OCI-LY7 (cell line): ENCODE measurements around the gene CNN2. TPM values are rescaled to one million over a fixed set of nuclear protein-coding genes. Genes with fewer than 3 reads are reported as not detected.

Experiments
- BruUV-seq: library from RNA; stranded (reverse); fragments of 400-500 nt; replicated peaks from 2 replicates; lab custom pipeline; 2021; lab: Mats Ljungman, UMichigan
- CTCF ChIA-PET: fragments of 300-600 bp; sonication (Branson Sonifier 250); formaldehyde crosslinking; loops from one replicate; lab custom pipeline; 2022; ENCODE audit warnings: antibody characterized with exemption; ENCODE audit not compliant: unreplicated experiment; lab: Charles Lee
- POLR2A ChIA-PET: fragments of 300-600 bp; sonication (Branson Sonifier 250); formaldehyde crosslinking; loops from one replicate; lab custom pipeline; 2022; ENCODE audit warnings: antibody characterized with exemption; lab: Charles Lee
- DNase-seq: peaks from one replicate; pipeline ENCODE4 v3.0.0-alpha.2; 2015; ENCODE audit warnings: low spot score
- H2AFZ ChIP-seq: fragments of 200-600 bp; sonication (generic), shearing (Covaris generic); 2 replicates; pipeline ENCODE4 v1.6.1; 2014; ENCODE audit warnings: mild to moderate bottlenecking, antibody characterized with exemption, low read length, moderate library complexity
- H3K27ac ChIP-seq: fragments of 200-600 bp; sonication (generic); 2 replicates; pipeline ENCODE4 v1.5.1; 2014; ENCODE audit warnings: mixed run types, low read depth, mild to moderate bottlenecking, moderate library complexity, low read length, inconsistent platforms; ENCODE audit not compliant: poor library complexity, severe bottlenecking
- H3K36me3 ChIP-seq: fragments of 200-600 bp; sonication (generic); 2 replicates; pipeline ENCODE4 v1.6.1; 2014; ENCODE audit warnings: mild to moderate bottlenecking, antibody characterized with exemption, low read length, moderate library complexity, mixed read lengths; ENCODE audit not compliant: insufficient read depth
- H3K4me1 ChIP-seq: fragments of 200-600 bp; sonication (generic); 2 replicates; pipeline ENCODE4 v1.5.1; 2014; ENCODE audit warnings: mild to moderate bottlenecking, low read length; ENCODE audit not compliant: insufficient read depth, poor library complexity, severe bottlenecking
- H3K4me2 ChIP-seq: fragments of 200-600 bp; sonication (generic); 2 replicates; pipeline ENCODE4 v1.6.1; 2014; ENCODE audit warnings: mild to moderate bottlenecking, low read length
- H3K4me3 ChIP-seq: fragments of 200-600 bp; sonication (generic); 2 replicates; pipeline ENCODE4 v1.5.1; 2014; ENCODE audit warnings: mild to moderate bottlenecking, low read depth, low read length; ENCODE audit not compliant: poor library complexity, severe bottlenecking
- H3K79me2 ChIP-seq: fragments of 200-600 bp; sonication (generic); 2 replicates; pipeline ENCODE4 v1.6.1; 2016; ENCODE audit warnings: low read depth, mild to moderate bottlenecking, low read length, moderate library complexity, mixed read lengths; ENCODE audit not compliant: insufficient read depth
- H3K9me2 ChIP-seq: fragments of 200-600 bp; sonication (generic); 2 replicates; pipeline ENCODE4 v1.6.1; 2016; ENCODE audit warnings: mild to moderate bottlenecking, low read length, mixed read lengths; ENCODE audit not compliant: insufficient read depth
- H3K9me3 ChIP-seq: fragments of 200-600 bp; sonication (generic); 2 replicates; pipeline ENCODE4 v1.6.1; 2014; ENCODE audit warnings: mild to moderate bottlenecking, mixed run types, low read length, mixed read lengths
- H4K20me1 ChIP-seq: fragments of 200-600 bp; sonication (generic); 2 replicates; pipeline ENCODE4 v1.6.1; 2014; ENCODE audit warnings: mild to moderate bottlenecking, antibody characterized with exemption, low read length, moderate library complexity, mixed read lengths; ENCODE audit not compliant: insufficient read depth
- CTCF ChIP-seq: fragments of 200-600 bp; sonication (generic); conservative IDR thresholded peaks from 2 replicates; pipeline ENCODE4 v1.5.1; 2014; ENCODE audit warnings: mild to moderate bottlenecking, antibody characterized with exemption, low read length, moderate library complexity, mixed read lengths
- EZH2phosphoT487 ChIP-seq: fragments of 200-600 bp; sonication (generic); IDR thresholded peaks from 2 replicates; pipeline ENCODE4 v1.6.1; 2018; ENCODE audit warnings: low read depth, borderline replicate concordance, mild to moderate bottlenecking, mixed run types, antibody characterized with exemption, low read length, moderate library complexity, mixed read lengths
- intact Hi-C: fragments of 100-400 bp; cut with micrococcal nuclease; formaldehyde crosslinking; loops from one replicate; pipeline ENCODE4 v1.10.0; 2022; ENCODE audit not compliant: unreplicated experiment
- total RNA-seq, 2 experiments: library from RNA; depleted of rRNA in 1 of 2; stranded (reverse); fragments of >200 nt in 1 of 2; shearing (Covaris generic) in 1 of 2; gene quantifications; 2 replicates each; pipeline ENCODE4 v1.2.3, GENCODE V29; 2014 to 2022

Gene CNN2
- total RNA-seq, 2 experiments from 2014 or later, result 73.7 to 127 TPM

- Histone ChIP-seq H3K79me2 (peaks cover 35% of the 10 kb centered on the region), H3K9me2 (no peaks in the 10 kb centered on the region), H3K9me3 (no peaks in the 10 kb centered on the region), H3K4me3 (no peak overlapping the region), H4K20me1 (peaks cover 6% of the 10 kb centered on the region), H3K36me3 (peaks cover 88% of the 10 kb centered on the region), H2AFZ (no peak overlapping the region), H3K27ac (no peak overlapping the region), H3K4me2 (no peak overlapping the region), H3K4me1 (peaks cover 19% of the 10 kb centered on the region)
- ChIA-PET CTCF (no interaction called here), POLR2A (no interaction called here)
- no TSS peak for BruUV-seq
- DNase-seq, result no peak
- TF ChIP-seq CTCF (no peak), EZH2phosphoT487 (no peak)
- intact Hi-C loops, result no loop called here
Observed at GRCh38 chr19:1013218-1013617, 13.2 kb upstream of the CNN2 start.

- ChIA-PET POLR2A (no interaction called here), CTCF (no interaction called here)
- no peak overlapping the region for H3K27ac ChIP-seq
- H3K4me3 ChIP-seq, result no peak overlapping the region
- H2AFZ ChIP-seq, result no peak overlapping the region
- no peaks in the 10 kb centered on the region for H3K9me3 ChIP-seq
- intact Hi-C loops, result no loop called here
- DNase-seq, result no peak
- BruUV-seq, result no TSS peak
- H3K36me3 ChIP-seq, result peaks cover 89% of the 10 kb centered on the region
- H3K4me1 ChIP-seq, result peaks cover 31% of the 10 kb centered on the region
- no peak for TF ChIP-seq EZH2phosphoT487
- TF ChIP-seq CTCF, result no peak
- no peaks in the 10 kb centered on the region for H3K9me2 ChIP-seq
- H4K20me1 ChIP-seq, result peaks cover 10% of the 10 kb centered on the region
- peaks cover 47% of the 10 kb centered on the region for H3K79me2 ChIP-seq
- H3K4me2 ChIP-seq, result no peak overlapping the region
Observed at GRCh38 chr19:1014161-1015060, 12.0 kb upstream of the CNN2 start.
